Measurements from ENCODE around the gene PITPNM1. TPM values are rescaled to one million over a fixed set of nuclear protein-coding genes. Genes with fewer than 3 reads are reported as not detected.
"Not testable (repeated sequence)": the region's sequence is repeated elsewhere in the genome, so short reads cannot be mapped to it uniquely, and the experiment has no call there.

Gene PITPNM1
- total RNA-seq, 6 experiments from 2014 or later, result 8.6 to 21.3 (median 15.0) TPM

DNA sequence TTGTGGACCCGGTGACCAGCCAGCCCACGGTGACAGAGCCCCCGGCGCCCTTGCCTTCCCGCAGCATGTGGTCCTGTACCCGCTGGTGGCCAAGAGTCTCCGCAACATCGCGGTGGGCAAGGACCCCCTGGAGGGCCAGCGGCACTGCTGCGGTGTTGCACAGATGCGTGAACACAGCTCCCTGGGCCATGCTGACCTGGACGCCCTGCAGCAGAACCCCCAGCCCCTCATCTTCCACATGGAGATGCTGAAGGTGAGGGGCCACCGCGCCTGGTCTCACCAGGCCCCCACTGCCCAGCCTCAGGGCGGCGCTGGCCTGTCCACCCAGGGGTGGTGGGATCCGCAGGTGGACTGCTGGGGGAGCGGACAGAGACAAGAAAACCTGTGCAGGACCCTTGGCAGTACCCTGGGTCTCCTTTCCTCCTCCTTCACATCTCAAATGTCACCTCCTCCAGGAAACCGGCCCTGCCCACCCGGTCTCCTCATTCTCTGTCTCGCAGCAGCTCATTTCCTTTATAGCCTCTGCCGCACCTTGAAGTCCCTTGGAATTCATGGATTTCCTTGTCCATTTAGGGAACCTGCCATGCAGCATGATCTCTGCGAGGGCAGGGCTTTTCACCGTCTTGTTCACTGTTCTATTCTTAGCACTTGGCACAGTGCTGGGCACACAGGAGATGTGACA is 15.8 kb downstream of the PITPNM1 start:
- intact Hi-C loops (cut with DNase I), result no loop called here

GRCh38 chr11:67486481-67487195 is 18.5 kb downstream of the PITPNM1 start:
- Histone ChIP-seq H3K36me3 (peaks cover 0 to 6% (median 1%) of the 10 kb centered on the region in 4 donors), H3K9me3 (no peaks in the 10 kb centered on the region), H3K4me3 (no peak overlapping the region), H3K27ac (no peak overlapping the region), H3K4me1 (peaks cover 0 to 15% (median 5%) of the 10 kb centered on the region in 4 donors), H3K27me3 (no peaks in the 10 kb centered on the region)
- TF ChIP-seq CTCF (IDR thresholded peaks at IDR 0.05) (no peak), POLR2A (IDR thresholded peaks at IDR 0.05) (no peak)
- intact Hi-C loops (cut with DNase I), result no loop called here
- peak in 1 of 3 donors; percentile 48 for DNase-seq
- 82% methylated on average over 7 of the region's 20 CpGs for WGBS (ENCODE audit: insufficient coverage, low coverage, low lambda C conversion rate, missing lambda C conversion rate)
- no peak for ATAC-seq

More for the DNA sequence above, 15.8 kb downstream of the PITPNM1 start:
- H3K36me3 ChIP-seq, result peaks cover 0 to 15% (median 3%) of the 10 kb centered on the region in 4 donors
- peaks cover 0 to 4% (median 0%) of the 10 kb centered on the region in 4 donors for H3K4me1 ChIP-seq
- WGBS (ENCODE audit: insufficient coverage, low coverage, low lambda C conversion rate, missing lambda C conversion rate), result 55% methylated on average over 3 of the region's 25 CpGs
- TF ChIP-seq POLR2A (IDR thresholded peaks at IDR 0.05) (no peak), CTCF (IDR thresholded peaks at IDR 0.05) (no peak)
- no peak overlapping the region for H3K27ac ChIP-seq
- H3K4me3 ChIP-seq, result no peak overlapping the region
- DNase-seq (peak in 1 of 3 donors; percentile 48), ATAC-seq (no peak)
- no peaks in the 10 kb centered on the region for H3K9me3 ChIP-seq
- H3K27me3 ChIP-seq, result no peaks in the 10 kb centered on the region

DNA sequence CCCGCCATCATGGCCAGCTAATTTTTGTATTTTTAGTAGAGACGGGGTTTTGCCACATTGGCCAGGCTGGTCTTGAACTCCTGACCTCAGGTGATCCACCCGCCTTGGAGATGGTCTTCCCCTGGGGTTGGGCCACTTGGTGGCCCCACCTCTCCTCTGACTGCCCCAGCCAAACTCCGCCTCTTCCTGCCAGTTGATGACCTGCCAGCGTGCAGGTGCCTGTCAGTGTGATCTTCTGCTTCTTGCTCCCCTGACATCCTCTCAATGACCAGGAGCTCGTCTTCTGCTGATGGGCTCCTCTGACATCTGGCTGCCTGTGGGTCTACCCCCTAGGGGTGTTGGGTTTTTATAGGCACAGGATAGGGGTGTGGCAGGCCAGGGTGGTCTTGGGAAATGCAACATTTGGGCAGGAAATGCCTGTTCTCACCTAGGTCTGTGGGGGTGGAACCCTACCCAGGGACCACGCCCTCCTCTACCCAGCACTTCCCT is 19.2 kb downstream of the PITPNM1 start:
- H3K27me3 ChIP-seq; H3K27ac ChIP-seq; H3K9me3 ChIP-seq; ATAC-seq; H3K4me3 ChIP-seq; H3K36me3 ChIP-seq; intact Hi-C loops (cut with DNase I): not testable (repeated sequence)
- WGBS (ENCODE audit: insufficient coverage, low coverage, low lambda C conversion rate, missing lambda C conversion rate), result 70% methylated on average over 6 of the region's 7 CpGs
- DNase-seq, result peak in 1 of 3 donors; percentile 57
- peaks cover 0 to 15% (median 5%) of the 10 kb centered on the region in 4 donors for H3K4me1 ChIP-seq

DNA sequence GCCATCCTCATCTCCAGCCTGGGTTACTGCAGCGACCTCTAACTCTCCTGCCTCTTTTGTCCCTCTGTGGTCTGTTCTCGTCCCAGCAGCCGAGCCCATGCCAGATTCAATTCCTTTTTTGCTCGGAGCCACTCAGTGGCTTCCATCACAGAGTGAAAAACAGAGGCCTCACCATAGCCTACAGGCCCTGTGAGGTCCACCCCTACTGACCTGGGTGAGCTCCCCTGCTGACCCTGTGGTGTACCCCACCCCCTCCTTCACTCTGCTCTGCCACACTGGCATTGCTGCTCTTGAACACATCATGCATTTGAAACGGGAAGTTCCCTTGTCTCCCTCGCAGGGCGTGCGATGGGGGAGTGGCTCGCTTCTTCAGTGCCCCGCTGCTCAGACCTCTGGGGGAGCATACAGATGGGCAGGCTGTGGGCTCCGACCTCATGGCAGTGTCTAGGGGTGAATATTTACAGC is 20.3 kb downstream of the PITPNM1 start:
- DNase-seq (peak in 2 of 3 donors; percentile 28 to 50), ATAC-seq (no peak)
- Histone ChIP-seq H3K27me3 (no peaks in the 10 kb centered on the region), H3K4me3 (no peak overlapping the region), H3K9me3 (no peaks in the 10 kb centered on the region), H3K36me3 (peaks cover 0 to 6% (median 0%) of the 10 kb centered on the region in 4 donors), H3K4me1 (peaks cover 0 to 15% (median 5%) of the 10 kb centered on the region in 4 donors), H3K27ac (no peak overlapping the region)
- intact Hi-C loops (cut with DNase I), result no loop called here
- no peak for TF ChIP-seq POLR2A (IDR thresholded peaks at IDR 0.05)
- TF ChIP-seq CTCF (IDR thresholded peaks at IDR 0.05), result no peak
- WGBS (ENCODE audit: insufficient coverage, low coverage, low lambda C conversion rate, missing lambda C conversion rate), result 83% methylated on average over 6 of the region's 11 CpGs
